Activated CD4-positive, alpha-beta T cell treated with anti-CD3 and anti-CD28 coated beads, Interleukin-2, Interleukin-6, amounts not matched to agents 100 ng/mL and 50 ng/mL, durations not matched to agents 16 hours and 8 hours (primary cell): ENCODE results near the gene PIEZO1.
"Not testable (repeated sequence)": the region's sequence is repeated elsewhere in the genome, so short reads cannot be mapped to it uniquely, and the experiment has no call there.

Source experiments
- DNase-seq: peaks from one replicate; pipeline ENCODE4 v3.0.0-alpha.2; 2020

Gene PIEZO1

GRCh38 chr16:88681709-88682451, 103.1 kb downstream of the PIEZO1 start:
- DNase-seq: peak; percentile 79

GRCh38 chr16:88681084-88681680, 103.8 kb downstream of the PIEZO1 start:
- peak; percentile 71 for DNase-seq

GRCh38 chr16:88680554-88681083, 104.4 kb downstream of the PIEZO1 start:
- no peak for DNase-seq

- DNase-seq: no peak
These were observed 106.6 kb downstream of the PIEZO1 start for GRCh38 chr16:88678224-88678979.

GRCh38 chr16:88677721-88678120, 107.3 kb downstream of the PIEZO1 start:
- DNase-seq: no peak

GRCh38 chr16:88676502-88677242, 108.3 kb downstream of the PIEZO1 start:
- DNase-seq: no peak

- no peak for DNase-seq
These were observed 111.2 kb downstream of the PIEZO1 start for GRCh38 chr16:88673716-88674379.

GRCh38 chr16:88672776-88673175, 112.2 kb downstream of the PIEZO1 start:
- no peak for DNase-seq

GRCh38 chr16:88671806-88672205, 113.2 kb downstream of the PIEZO1 start:
- no peak for DNase-seq

GRCh38 chr16:88669980-88670379, 115.0 kb downstream of the PIEZO1 start:
- no peak for DNase-seq

- not testable (repeated sequence) for DNase-seq
These were observed 115.5 kb downstream of the PIEZO1 start for GRCh38 chr16:88669493-88669892.

- no peak for DNase-seq
These were observed 117.6 kb downstream of the PIEZO1 start for GRCh38 chr16:88667461-88667860.

- DNase-seq: no peak
These were observed 119.5 kb downstream of the PIEZO1 start for GRCh38 chr16:88665570-88665969.
